ENCODE results near the gene DIPK1C. TPM values are rescaled to one million over a fixed set of nuclear protein-coding genes. Genes with fewer than 3 reads are reported as not detected.

Gene DIPK1C
- total RNA-seq, 1 donor = not detected

- Histone ChIP-seq H3K9me3 (ENCODE audit: low read depth, low read length) (no peaks in the 10 kb centered on the region), H3K4me1 (ENCODE audit: insufficient read depth, low read length) (no peaks in the 10 kb centered on the region), H3K4me3 (ENCODE audit: low read length) (no peak overlapping the region), H3K27me3 (ENCODE audit: insufficient read depth, low read length) (no peaks in the 10 kb centered on the region)
Observed at GRCh38 chr18:74425876-74426275, 31.2 kb downstream of the DIPK1C start.

- no peaks in the 10 kb centered on the region for H3K9me3 ChIP-seq (ENCODE audit: low read depth, low read length)
- H3K27me3 ChIP-seq (ENCODE audit: insufficient read depth, low read length) = no peaks in the 10 kb centered on the region
- H3K4me3 ChIP-seq (ENCODE audit: low read length) = no peak overlapping the region
- H3K4me1 ChIP-seq (ENCODE audit: insufficient read depth, low read length) = no peaks in the 10 kb centered on the region
Observed at GRCh38 chr18:74425161-74425560, 31.9 kb downstream of the DIPK1C start.

GRCh38 chr18:74422541-74422940 is 34.6 kb downstream of the DIPK1C start:
- Histone ChIP-seq H3K9me3 (ENCODE audit: low read depth, low read length) (no peaks in the 10 kb centered on the region), H3K27me3 (ENCODE audit: insufficient read depth, low read length) (no peaks in the 10 kb centered on the region), H3K4me1 (ENCODE audit: insufficient read depth, low read length) (no peaks in the 10 kb centered on the region), H3K4me3 (ENCODE audit: low read length) (no peak overlapping the region)

- Histone ChIP-seq H3K4me3 (ENCODE audit: low read length) (no peak overlapping the region), H3K4me1 (ENCODE audit: insufficient read depth, low read length) (no peaks in the 10 kb centered on the region), H3K9me3 (ENCODE audit: low read depth, low read length) (no peaks in the 10 kb centered on the region), H3K27me3 (ENCODE audit: insufficient read depth, low read length) (no peaks in the 10 kb centered on the region)
Observed at GRCh38 chr18:74420926-74421325, 36.2 kb downstream of the DIPK1C start.

- H3K4me1 ChIP-seq (ENCODE audit: insufficient read depth, low read length) = no peaks in the 10 kb centered on the region
- no peaks in the 10 kb centered on the region for H3K27me3 ChIP-seq (ENCODE audit: insufficient read depth, low read length)
- no peaks in the 10 kb centered on the region for H3K9me3 ChIP-seq (ENCODE audit: low read depth, low read length)
- no peak overlapping the region for H3K4me3 ChIP-seq (ENCODE audit: low read length)
Observed at GRCh38 chr18:74420481-74420880, 36.6 kb downstream of the DIPK1C start.

- no peaks in the 10 kb centered on the region for H3K27me3 ChIP-seq (ENCODE audit: insufficient read depth, low read length)
- no peak overlapping the region for H3K4me3 ChIP-seq (ENCODE audit: low read length)
- H3K9me3 ChIP-seq (ENCODE audit: low read depth, low read length) = no peaks in the 10 kb centered on the region
- no peaks in the 10 kb centered on the region for H3K4me1 ChIP-seq (ENCODE audit: insufficient read depth, low read length)
Observed at GRCh38 chr18:74419761-74420160, 37.3 kb downstream of the DIPK1C start.

- Histone ChIP-seq H3K4me3 (ENCODE audit: low read length) (no peak overlapping the region), H3K9me3 (ENCODE audit: low read depth, low read length) (no peaks in the 10 kb centered on the region), H3K27me3 (ENCODE audit: insufficient read depth, low read length) (no peaks in the 10 kb centered on the region), H3K4me1 (ENCODE audit: insufficient read depth, low read length) (no peaks in the 10 kb centered on the region)
Observed at GRCh38 chr18:74418023-74418422, 39.1 kb downstream of the DIPK1C start.

- Histone ChIP-seq H3K27me3 (ENCODE audit: insufficient read depth, low read length) (no peaks in the 10 kb centered on the region), H3K4me1 (ENCODE audit: insufficient read depth, low read length) (no peaks in the 10 kb centered on the region), H3K4me3 (ENCODE audit: low read length) (no peak overlapping the region), H3K9me3 (ENCODE audit: low read depth, low read length) (no peaks in the 10 kb centered on the region)
Observed at GRCh38 chr18:74416124-74416523, 41.0 kb downstream of the DIPK1C start.

GRCh38 chr18:74414953-74415515 is 42.1 kb downstream of the DIPK1C start:
- Histone ChIP-seq H3K27me3 (ENCODE audit: insufficient read depth, low read length) (no peaks in the 10 kb centered on the region), H3K4me3 (ENCODE audit: low read length) (no peak overlapping the region), H3K9me3 (ENCODE audit: low read depth, low read length) (no peaks in the 10 kb centered on the region), H3K4me1 (ENCODE audit: insufficient read depth, low read length) (peaks cover 5% of the 10 kb centered on the region)

GRCh38 chr18:74413836-74414235 is 43.3 kb downstream of the DIPK1C start:
- Histone ChIP-seq H3K27me3 (ENCODE audit: insufficient read depth, low read length) (no peaks in the 10 kb centered on the region), H3K4me1 (ENCODE audit: insufficient read depth, low read length) (peaks cover 5% of the 10 kb centered on the region), H3K4me3 (ENCODE audit: low read length) (no peak overlapping the region), H3K9me3 (ENCODE audit: low read depth, low read length) (no peaks in the 10 kb centered on the region)

GRCh38 chr18:74412116-74412880 is 44.8 kb downstream of the DIPK1C start:
- Histone ChIP-seq H3K27me3 (ENCODE audit: insufficient read depth, low read length) (no peaks in the 10 kb centered on the region), H3K4me3 (ENCODE audit: low read length) (no peak overlapping the region), H3K9me3 (ENCODE audit: low read depth, low read length) (no peaks in the 10 kb centered on the region), H3K4me1 (ENCODE audit: insufficient read depth, low read length) (peaks cover 15% of the 10 kb centered on the region)

- Histone ChIP-seq H3K9me3 (ENCODE audit: low read depth, low read length) (no peaks in the 10 kb centered on the region), H3K27me3 (ENCODE audit: insufficient read depth, low read length) (no peaks in the 10 kb centered on the region), H3K4me3 (ENCODE audit: low read length) (no peak overlapping the region), H3K4me1 (ENCODE audit: insufficient read depth, low read length) (peaks cover 15% of the 10 kb centered on the region)
Observed at GRCh38 chr18:74411475-74411874, 45.6 kb downstream of the DIPK1C start.

GRCh38 chr18:74410441-74410992 is 46.6 kb downstream of the DIPK1C start:
- Histone ChIP-seq H3K27me3 (ENCODE audit: insufficient read depth, low read length) (no peaks in the 10 kb centered on the region), H3K4me3 (ENCODE audit: low read length) (no peak overlapping the region), H3K9me3 (ENCODE audit: low read depth, low read length) (no peaks in the 10 kb centered on the region), H3K4me1 (ENCODE audit: insufficient read depth, low read length) (peaks cover 15% of the 10 kb centered on the region)

GRCh38 chr18:74407888-74408287 is 49.2 kb downstream of the DIPK1C start:
- Histone ChIP-seq H3K9me3 (ENCODE audit: low read depth, low read length) (no peaks in the 10 kb centered on the region), H3K27me3 (ENCODE audit: insufficient read depth, low read length) (no peaks in the 10 kb centered on the region), H3K4me3 (ENCODE audit: low read length) (no peak overlapping the region), H3K4me1 (ENCODE audit: insufficient read depth, low read length) (peaks cover 15% of the 10 kb centered on the region)

GRCh38 chr18:74402806-74403433 is 54.2 kb downstream of the DIPK1C start:
- H3K4me1 ChIP-seq (ENCODE audit: insufficient read depth, low read length) = peaks cover 29% of the 10 kb centered on the region
- no peak overlapping the region for H3K4me3 ChIP-seq (ENCODE audit: low read length)
- H3K27me3 ChIP-seq (ENCODE audit: insufficient read depth, low read length) = no peaks in the 10 kb centered on the region
- H3K9me3 ChIP-seq (ENCODE audit: low read depth, low read length) = no peaks in the 10 kb centered on the region

Data from mononuclear cell (primary cell).